ENCODE data around the gene PCYT1B. TPM values are rescaled to one million over a fixed set of nuclear protein-coding genes. Genes with fewer than 3 reads are reported as not detected.
"Not testable (repeated sequence)": the region's sequence is repeated elsewhere in the genome, so short reads cannot be mapped to it uniquely, and the experiment has no call there.

Gene PCYT1B
- polyA plus RNA-seq (ENCODE audit: insufficient read length): 1.2 TPM

- peak; percentile 80 for DNase-seq
These were observed at the start of gene PCYT1B for GRCh38 chrX:24647257-24648058. Gene PCYT1B, minus strand, starts transcription at chrX:24647347. Its CDS starts 242 bp downstream, at chrX:24647105.

DNA sequence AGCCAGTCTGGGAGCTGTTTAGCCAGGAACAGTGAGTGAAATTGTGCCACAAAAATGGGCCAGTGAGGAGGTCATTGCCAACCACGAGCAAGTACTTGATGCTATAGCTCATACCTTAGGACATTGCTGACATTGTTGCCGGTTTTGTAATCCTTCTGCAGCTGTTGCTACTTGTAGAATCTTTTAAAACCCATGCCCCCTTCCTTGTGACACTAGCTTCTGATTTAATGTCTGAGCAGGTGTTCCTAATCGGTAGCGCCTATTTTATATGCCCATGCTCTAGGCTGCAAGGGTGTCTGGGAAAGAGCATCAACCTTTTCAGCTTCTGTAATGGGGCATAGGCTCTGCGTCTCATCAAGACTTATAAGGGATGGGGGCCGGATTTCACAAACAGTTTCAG, 49.1 kb upstream of the PCYT1B start:
- no peak for DNase-seq

DNA sequence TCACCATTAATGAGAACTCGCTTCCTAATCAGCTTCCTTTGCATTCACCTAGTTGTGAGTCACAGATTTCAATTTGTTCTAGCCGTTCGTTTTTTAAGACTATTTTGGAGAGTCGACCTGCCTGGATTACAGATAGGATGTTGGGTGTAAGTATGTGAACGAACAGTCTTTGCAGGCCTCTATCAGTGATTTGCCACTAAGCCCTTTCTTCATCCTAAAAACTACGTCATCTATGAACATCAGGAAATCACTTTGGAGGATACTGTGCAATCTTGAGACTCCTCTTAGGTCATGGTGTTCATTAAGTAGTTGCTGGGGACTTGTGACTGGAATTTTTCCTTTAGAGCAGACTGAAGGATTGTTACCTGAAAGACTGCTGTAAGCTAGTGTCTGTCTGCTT, 47.7 kb upstream of the PCYT1B start:
- no peak for DNase-seq

DNA sequence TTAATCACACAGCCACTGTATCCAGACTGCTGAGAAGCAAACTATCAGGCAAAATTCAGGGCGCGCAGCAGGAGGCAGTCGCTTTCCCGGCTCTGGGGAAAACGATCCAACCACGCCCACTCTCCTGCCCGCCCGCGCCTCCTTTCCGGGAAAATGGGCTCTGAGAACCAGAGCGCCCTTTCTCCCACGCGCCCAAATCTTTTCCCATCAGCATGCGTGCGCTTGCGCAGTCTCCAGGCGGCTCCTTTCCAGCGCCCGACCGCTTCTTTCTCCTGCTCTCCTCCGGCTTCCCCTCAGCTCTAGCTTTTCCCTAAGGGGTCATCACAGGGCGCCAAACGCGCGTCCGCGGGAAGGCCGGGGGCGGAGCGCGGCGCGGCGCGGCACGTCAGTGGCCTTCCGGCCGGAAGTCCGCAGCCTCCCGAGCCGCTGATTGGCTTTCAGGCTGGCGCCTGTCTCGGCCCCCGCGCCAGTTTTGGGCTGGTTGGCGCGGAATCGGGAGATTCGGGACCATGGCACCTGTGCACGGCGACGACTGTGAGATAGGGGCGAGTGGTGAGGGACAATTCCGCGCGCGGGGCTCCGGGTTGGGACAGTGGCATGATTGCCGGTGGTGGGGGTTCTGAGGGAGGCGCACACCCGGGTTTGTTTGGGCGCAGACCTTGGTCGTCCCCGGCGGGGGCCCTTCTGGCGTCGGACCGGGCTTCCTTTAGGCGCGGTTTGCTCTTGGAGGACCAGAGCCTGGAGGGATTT, 46.5 kb upstream of the PCYT1B start, which contains the start of gene POLA1:
Gene POLA1, plus strand, starts transcription at position 466 of the 750 bp plus-strand sequence. Its CDS starts 44 bp downstream, at position 510.
- peak; percentile 93 for DNase-seq

- DNase-seq: no peak
These were observed 45.2 kb upstream of the PCYT1B start for GRCh38 chrX:24692305-24692704.

GRCh38 chrX:24684048-24684447, 36.9 kb upstream of the PCYT1B start:
- DNase-seq: no peak

DNA sequence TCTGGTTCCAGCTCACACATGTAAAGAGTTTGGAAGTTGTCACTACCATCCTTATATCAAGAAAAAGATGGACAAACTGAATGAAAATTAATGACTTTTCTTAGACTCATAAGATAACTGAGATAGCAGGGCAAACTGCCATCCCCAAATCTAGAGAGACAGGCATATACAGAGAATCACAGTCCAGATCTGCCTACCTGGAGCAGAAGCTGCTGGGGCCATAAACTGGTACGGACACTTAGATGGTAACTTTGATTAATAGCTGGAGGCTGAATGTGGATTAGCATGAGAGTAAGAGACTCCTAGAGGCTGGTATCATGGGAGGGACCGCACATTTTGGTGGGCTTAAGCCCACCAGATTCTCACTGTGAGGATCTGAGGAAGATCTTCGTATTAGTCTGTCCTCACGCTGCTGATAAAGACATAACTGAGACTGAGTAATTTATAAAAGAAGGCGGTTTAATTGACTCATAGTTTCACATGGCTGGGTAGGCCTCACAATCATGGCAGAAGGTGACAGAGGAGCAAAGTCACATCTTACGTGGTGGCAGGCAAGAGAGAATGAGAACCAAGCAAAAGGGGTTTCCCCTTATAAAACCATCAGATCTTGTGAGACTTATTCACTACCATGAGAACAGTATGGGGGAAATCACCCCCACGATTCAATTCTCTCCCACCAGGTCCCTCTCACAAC, 35.7 kb upstream of the PCYT1B start:
- no peak for DNase-seq

DNA sequence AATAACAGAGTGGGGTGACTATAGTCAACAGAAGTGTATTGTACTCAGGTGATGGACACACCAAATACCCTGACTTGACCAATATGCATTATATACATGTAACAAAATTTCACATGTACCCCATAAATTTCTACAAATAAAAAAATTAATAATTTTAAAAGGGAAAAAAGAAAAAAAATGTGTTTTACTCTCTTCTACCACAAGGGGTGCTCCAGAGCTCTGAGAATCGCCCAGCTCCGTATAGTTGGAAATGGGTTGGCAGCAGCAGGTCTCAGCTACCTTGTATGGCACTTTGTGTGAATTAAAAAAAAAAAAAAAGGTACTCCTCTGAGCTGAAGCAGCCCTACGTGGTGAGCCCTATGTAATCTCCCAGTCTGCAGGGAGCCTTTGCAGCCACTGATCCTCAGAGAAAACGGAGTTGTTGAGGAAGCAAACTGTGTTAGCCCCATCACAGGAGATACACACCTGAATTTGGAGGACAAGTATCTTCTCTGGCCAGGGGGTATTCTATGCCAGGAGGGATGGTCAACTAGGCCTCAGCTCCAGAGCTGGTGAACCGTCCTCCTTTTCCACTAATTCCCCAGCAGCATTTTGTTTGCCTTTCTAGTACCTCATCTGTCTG, 29.4 kb upstream of the PCYT1B start:
- no peak for DNase-seq

DNA sequence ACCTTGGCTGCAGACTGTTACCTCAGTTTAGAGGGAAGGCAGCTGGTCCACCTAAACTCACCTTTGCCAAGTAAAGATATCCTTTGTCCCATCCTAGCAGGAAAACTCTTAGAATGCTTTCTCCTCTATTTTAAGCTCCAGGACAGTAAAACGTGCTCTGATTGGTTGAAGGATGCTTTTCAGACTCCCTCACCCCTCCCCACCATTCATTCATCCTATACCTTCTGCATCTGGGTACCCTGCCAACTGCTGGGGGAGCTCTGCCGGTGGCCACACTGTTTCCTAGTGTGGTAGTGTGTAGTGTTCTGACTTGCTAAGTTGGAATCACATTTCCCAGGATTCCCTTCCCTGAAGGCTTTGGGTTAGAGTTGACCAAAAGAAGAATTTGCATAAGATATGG, 26.3 kb upstream of the PCYT1B start:
- DNase-seq: no peak

DNA sequence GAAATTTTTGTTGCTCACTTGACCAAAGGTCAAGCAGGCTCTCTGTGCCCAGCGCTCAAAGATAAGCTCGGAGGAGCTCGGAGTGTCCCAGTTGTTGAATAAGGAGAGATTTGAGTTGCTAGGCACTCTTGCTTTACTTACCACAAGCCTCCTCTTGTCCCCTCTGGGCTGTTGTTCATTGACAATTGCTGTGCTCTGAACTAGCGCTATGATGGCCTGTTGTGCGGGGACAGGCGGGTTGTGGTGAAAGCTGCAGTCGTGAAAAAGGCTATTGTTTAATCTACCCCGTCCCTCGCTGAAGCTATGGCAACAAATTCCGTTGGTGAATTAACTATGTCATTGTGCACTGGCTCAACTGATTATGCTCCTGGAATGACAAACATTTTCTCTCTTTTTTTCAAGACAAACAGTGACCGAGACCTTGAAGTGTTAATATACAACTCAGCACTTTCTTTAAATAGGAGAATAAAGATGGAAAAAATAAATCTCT, 25.6 kb upstream of the PCYT1B start:
- DNase-seq: no peak

DNA sequence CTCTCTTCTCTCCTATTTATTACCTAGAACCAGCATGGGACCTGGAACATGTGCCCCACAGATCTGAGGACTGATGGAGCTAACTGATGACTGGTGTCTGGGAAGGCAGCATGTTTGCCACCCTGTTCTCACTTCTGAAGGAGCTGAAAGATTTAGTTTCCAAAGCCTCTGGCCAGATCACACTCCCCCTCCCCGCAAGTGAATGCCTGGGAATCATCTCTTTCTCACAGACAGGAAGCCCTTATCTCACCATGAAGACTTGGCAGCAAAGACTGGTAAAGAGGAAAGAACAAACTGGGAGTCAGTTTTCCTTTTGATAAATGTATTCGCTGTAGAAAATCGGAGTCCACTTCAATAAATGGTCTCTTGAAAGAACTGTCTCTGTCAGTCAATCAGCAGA, 21.0 kb upstream of the PCYT1B start:
- DNase-seq: no peak

GRCh38 chrX:24662352-24662751, 15.2 kb upstream of the PCYT1B start:
- DNase-seq: no peak

DNA sequence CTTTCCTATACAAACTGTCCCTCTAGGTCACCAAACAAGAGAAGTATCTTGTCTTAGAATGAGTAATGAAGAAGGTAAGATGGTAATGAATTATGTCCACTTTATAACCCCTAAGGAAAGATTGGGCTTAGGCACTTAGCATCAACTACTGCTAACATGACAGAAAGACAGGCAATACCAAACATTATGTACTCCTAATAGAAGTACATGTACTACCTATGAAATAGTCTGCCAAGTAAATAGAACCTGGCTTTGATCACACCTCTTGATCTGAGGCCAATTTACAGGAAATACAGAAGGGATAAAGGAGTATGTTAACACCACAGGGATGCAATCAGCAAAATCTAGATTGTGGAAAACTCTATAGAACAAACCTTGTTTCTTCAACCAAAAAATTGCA, 14.1 kb upstream of the PCYT1B start:
- DNase-seq: no peak

- no peak for DNase-seq
These were observed 12.5 kb upstream of the PCYT1B start for GRCh38 chrX:24659646-24660045.

DNA sequence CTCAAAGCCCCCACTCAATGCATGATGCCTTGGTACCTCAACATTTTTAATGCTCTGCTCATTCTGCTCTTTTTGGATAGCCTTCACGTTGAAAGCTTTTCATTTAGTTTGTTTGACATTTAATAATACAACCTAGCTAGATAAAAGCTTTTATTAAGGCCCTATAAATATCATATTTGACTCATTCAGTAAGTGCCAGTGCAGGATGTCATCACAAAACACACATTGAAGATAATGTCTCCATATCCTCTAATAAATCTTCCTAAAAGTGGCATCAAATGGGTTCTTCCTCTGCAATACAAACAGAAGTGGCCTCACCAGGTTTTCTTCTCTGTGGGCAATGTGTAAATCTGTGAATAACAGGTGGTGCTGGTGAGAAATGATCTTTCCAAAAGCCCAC, 12.0 kb upstream of the PCYT1B start:
- no peak for DNase-seq

- DNase-seq: no peak
These were observed 11.3 kb upstream of the PCYT1B start for GRCh38 chrX:24658421-24658820.

DNA sequence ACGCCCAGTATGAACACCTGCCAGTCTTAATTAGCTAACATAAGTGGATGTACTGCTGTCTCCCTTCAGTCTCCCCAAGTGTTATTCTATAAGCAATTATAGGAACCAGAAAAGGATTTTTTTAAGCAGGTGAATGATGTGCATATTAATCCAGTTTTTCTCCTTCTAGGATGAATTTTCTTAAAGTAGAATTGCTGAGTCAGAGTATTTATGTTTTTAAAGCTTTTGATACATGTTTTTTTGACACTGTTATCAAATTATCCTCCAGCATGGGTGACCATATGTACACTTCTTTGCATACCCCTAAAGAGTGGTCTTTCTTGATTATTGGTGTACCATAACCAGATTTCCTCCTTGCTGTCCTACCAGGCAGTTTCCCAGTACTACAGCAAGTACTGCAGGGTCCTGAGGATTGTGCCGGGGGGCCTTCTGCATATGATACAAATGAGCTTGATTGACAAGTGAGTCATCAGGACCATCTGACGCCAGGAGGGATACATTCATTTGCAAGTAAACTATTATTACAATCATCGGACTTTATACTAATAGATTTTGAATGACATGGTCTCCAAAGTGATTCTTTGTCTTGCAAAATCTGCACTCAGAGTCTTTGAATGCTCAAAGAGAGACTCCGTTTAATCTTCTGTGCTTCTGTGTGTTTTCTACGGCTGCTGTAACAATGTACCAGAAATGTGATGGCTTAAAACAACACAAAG, 10.7 kb upstream of the PCYT1B start:
- no peak for DNase-seq

- DNase-seq: not testable (repeated sequence)
These were observed 8.5 kb upstream of the PCYT1B start for GRCh38 chrX:24655679-24656078.

DNA sequence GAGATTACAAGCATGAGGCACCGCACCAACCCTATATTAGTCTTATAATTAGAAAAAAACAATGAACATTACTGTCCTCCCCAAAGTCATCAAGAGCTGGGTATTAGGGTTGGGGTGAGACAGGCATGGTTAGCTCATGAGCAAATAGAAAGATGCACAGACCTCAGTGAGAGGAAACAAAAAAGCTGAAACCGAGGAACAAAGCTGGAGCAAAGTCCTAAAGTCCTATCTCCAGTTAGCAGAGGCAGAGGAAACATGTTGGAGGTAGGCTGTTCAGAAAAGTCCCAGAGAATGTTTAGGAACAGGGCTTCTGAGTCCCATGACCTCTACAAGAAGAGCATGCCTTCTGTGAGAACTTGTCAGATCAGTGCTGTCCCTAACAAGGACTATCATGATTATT, 4.6 kb upstream of the PCYT1B start:
- no peak for DNase-seq

DNA sequence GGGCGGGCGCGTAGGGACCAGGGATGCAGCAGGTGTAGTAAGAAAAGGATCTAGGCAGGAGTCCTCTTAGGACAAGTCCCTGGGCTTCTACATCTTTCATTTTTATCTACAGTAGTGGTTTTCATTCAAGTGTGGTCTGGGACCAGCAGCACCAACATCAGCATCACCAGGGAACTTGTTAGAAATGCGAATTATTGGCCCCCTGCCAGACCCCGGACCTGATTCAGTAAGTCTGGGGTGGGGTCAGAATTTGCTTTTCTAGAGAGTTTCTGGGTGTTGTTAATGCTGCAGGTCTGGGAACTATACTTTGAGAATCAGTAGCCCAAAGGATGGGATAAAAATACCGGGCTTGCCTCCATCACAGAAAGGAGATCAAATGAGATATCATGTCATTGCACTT, 1.3 kb upstream of the PCYT1B start:
- DNase-seq: no peak

- DNase-seq: peak; percentile 34
These were observed 383 bp downstream of the PCYT1B start for GRCh38 chrX:24646745-24647182.

DNA sequence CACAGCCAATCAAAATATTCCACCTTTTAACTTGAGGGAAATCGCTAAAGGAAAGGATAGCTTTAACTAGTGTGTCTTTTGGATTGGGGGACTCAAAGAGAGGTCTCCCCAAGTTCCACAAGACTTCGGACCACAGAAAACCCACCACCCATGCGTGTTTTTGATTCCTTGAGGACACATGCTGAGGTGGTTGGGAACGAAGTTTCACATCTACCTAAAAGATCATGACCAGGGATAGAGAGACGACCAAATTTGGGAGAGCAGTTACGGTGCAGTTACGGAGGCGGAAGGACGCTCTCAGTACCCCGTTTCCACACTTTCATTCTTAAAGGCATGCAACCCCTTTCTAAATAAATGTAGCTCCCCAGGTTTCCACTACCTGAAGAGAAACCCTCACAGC, 1.1 kb downstream of the PCYT1B start:
- no peak for DNase-seq
